ENCODE measurements around the gene NTRK1.

GRCh38 chr1:156913809-156914387 lies 53.2 kb downstream of the NTRK1 start:
- TF ChIP-seq CTCF (IDR thresholded peaks at IDR 0.05) (no peak), POLR2A (IDR thresholded peaks at IDR 0.05) (no peak), POLR2AphosphoS5 (IDR thresholded peaks at IDR 0.05) (no peak)

Data from breast epithelium (tissue), 3 donors.